ENCODE measurements around the gene STX10.
"Not testable (repeated sequence)": the region's sequence is repeated elsewhere in the genome, so short reads cannot be mapped to it uniquely, and the experiment has no call there.

The STX10 gene, protein sequence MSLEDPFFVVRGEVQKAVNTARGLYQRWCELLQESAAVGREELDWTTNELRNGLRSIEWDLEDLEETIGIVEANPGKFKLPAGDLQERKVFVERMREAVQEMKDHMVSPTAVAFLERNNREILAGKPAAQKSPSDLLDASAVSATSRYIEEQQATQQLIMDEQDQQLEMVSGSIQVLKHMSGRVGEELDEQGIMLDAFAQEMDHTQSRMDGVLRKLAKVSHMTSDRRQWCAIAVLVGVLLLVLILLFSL

DNA sequence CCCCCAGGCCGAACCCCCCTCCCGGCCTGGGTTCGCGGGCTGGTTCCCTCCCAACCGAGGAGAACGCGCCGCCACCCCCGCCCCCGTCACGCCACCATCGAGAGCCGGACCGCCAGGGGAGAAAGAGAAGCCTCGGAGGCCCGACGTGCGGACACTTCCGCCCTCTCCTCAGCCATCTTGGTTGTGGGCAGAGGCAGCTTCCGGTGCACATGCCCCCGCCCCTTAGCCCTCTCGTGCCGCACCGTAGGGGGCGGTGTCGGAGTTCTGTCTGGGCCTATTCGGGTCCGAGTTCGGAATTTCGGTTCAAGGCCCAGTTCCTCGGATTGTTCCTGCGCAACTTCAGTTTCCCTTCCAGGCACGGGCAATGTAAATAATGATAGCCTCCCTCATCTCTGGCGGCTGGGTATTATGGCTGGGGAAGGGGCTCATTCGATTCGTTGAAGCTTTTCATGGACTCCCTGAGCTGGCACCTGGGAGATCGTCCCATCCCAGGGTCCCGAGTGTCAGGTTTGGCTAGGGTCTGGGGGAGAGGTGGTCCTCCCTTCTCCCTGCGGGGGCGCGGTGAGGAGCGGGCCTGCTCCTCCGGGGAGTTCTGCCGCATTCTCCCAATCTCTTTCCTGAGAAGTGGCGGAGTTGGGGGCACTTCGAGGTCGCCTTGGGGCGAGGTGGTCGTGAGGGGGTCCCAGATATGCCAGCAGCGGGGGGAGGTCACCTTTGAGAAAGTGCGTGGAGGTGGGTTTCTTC, at the start of gene STX10, which contains the start of gene IER2:
Gene STX10, minus strand, starts transcription at position 189 of the 744 bp plus-strand sequence. CDS start 202 bp downstream, outside the sequence.
Gene IER2, plus strand, starts transcription at position 225 of the 744 bp plus-strand sequence. CDS start 2,776 bp downstream, outside the sequence.
- FAIRE-seq, result no peak

DNA sequence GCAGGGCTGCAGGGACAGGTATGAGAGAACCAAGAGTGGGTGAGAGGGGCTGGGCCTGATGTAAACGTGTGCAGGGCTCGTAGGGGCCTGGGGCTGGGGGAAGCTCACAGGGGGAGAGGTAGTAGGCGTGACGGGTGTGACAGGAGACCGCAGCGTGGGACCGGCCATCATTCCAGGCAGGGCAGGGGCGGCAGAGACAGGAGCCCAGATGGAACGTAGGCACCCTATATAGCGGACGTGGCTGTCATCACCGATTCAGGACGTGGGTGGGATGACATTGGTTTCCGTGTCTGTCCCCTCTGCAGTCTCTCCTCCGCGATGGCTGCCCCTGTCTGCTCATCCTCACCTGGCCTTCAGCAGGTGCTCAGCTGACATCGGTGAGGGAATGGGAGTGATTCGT, 48.5 kb upstream of the STX10 start:
- FAIRE-seq, result no peak

DNA sequence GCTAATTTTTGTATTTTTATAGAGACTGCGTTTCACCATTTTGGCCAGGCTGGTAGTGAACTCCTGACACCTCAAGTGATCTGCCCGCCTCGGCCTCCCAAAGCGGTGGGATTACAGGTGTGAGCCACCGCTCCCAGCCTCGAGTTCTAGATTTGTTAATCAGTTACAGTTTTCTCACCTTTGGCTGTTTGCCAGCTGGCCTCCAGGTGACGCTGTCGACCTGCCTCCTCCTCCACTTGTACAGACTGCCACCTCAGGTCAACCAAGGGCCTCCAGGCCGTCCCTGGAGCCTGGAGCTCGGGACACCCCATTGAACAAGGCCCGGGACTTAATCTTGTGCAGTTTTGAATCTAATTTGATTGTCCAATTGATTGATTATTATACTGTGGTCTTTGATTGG, 45.5 kb upstream of the STX10 start:
- no peak for FAIRE-seq

DNA sequence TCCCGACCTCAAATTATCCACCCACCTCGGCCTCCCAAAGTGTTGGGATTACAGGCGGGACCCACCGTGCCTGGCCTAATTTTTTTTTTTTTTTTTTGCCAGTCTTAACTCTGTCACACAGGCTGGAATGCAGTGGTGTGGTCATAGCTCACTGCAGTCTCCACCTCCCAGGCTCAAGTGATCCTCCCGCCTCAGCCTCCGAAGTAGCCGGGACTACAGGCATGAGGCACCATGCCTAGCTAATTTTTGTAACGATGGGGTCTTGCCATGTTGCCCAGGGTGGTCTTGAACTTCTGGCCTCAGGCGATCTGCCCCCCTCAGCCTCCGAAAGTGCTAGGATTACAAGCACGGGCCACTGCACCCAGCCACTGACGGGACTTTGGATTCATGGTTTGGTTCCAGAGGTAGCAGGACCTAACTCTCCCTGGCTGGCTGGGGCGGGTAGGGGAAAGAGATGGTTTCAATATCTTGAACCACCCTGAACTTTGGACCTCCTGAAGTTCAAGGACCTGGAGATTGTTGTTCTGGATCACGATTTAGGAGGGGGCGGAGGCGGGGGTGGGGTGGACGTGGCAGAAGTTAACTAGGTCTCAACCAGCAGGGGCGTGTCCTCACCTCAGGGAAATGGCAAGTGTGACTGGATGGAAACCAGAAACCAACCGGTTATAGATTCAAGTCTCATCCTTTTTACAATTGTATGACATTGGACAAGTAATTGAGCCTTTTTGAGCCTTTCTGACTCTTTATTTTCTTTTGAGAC, 40.8 kb upstream of the STX10 start:
- no peak for FAIRE-seq

DNA sequence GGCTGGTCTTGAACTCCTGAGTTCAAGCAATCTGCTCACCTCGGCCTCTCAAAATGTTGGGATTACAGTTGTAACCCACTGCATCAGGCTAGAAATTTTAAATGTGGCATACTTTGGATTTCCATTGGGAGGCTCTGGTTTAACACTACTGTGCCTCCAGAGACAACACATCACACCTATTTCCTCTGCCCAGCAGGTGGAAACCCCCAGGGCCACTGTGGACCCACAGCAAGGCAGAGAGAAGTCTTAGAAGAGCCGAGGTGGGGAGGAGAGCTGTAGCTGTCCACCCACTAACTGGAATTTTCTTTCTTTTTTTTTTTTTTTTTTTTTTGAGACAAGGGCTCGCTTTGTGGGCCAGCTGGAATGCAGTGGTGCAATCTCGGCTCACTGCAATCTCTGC, 39.4 kb upstream of the STX10 start:
- no peak for FAIRE-seq

DNA sequence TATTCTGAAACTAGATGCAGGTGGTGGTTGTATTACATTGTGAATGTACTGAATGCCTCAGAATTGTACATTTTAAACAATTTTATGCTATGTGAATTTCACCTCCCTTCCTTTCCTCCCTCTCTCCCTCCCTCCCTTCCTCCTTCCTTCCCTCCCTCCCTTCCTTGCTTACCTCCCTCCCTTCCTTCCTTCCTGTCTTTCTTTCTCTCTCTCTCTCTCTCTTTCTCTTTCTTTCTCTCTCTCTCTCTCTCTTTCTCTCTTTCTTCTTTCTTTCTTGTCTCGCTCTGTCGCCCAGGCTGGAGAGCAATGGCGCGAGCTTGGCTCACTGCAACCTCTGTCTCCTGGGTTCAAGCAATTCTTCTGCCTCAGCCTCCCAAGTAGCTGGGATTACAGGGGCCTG, 37.2 kb upstream of the STX10 start:
- no peak for FAIRE-seq

DNA sequence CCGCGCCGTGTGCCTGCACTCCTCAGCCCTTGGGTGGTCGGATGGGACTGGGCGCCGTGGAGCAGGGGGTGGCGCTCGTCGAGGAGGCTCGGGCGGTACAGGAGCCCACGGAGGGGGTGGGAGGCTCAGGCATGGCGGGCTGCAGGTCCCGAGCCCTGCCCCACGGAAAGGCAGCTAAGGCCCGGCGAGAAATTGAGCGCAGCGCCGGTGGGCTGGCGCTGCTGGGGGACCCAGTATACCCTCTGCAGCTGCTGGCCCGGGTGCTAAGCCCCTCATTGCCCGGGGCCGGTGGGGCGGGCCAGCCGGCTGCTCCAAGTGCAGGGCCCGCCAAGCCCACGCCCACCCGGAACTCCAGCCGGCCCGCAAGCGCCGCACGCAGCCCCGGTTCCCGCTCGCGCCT, 36.5 kb upstream of the STX10 start:
- FAIRE-seq, result not testable (repeated sequence)

DNA sequence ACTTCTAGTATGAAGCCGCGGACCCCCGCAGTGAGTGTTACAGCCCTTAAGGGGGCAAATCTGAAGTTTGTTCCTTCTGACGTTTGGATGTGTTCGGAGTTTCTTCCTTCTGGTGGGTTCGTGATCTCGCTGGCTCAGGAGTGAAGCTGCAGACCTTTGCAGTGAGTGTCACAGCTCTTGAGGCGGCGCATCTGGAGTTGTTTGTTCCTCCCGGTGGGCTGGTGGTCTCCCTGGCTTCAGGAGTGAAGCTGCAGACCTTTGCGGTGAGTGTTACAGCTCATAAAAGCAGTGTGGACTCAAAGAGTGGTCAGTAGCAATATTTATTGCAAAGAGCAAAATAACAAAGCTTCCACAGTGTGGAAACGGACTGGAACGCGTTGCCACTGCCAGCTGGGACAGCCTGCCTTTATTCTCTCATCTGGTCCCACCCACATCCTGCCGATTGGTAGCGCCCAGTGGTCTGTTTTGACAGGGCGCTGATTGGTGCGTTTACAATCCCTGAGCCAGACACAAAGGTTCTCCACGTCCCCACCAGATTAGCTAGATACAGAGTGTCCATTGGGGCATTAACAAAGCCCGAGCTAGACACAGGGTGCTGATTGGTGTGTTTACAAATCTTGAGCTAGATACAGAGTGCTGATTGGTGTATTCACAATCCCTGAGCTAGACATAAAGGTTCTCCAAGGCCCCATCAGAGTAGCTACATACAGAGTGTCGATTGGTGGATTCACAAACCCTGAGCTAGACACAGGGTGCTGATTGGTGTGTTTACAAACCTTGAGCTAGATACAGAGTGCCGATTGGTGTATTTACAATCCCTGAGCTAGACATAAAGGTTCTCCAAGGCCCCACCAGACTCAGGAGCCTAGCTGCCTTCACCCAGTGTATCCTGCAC, 35.8 kb upstream of the STX10 start:
- not testable (repeated sequence) for FAIRE-seq

DNA sequence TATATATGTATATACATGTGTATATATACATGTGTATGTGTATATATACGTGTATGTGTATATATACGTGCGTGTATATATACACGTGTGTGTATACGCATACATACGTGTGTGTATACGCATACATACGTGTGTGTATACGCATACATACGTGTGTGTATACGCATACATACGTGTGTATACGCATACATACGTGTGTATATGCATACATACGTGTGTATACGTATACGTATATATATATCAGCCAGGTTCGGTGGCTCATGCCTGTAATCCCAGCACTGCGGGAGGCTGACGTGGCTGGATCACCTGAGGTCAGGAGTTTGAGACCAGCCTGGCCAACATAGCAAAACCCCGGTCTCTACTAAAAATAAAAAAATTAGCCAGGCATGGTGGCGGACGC, 34.8 kb upstream of the STX10 start:
- not testable (repeated sequence) for FAIRE-seq

DNA sequence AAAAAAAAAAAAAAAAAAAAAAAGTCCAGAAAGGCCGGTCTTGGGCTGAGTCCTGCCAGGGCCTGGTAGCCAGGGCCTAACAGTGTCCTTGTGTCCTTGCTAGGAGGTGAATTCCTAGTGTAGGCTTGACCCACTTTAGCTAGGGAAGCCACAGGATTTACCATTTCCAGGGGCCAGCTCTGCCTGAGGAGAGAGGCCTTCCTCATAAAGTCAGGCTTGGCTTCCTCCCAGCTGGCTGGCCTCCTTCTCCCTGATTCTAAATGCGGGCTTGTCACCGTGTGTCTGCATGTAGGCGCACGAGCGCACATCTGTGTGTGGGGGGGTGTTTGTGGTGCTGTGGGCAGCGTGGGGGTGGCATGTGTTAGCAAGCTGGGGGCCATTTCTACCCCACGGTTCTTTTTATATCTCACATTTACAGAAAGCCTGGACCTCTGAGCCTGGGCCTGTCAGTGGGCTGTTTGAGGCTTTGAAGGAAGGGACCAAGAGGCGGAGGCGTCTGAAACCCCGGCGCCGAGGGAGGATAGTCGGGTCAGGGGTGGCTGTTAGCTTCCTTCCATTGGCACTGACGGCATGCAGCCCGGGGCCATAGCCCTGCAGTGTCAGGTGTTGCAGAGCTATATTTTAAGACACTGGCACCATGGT, 31.7 kb upstream of the STX10 start:
- no peak for FAIRE-seq

DNA sequence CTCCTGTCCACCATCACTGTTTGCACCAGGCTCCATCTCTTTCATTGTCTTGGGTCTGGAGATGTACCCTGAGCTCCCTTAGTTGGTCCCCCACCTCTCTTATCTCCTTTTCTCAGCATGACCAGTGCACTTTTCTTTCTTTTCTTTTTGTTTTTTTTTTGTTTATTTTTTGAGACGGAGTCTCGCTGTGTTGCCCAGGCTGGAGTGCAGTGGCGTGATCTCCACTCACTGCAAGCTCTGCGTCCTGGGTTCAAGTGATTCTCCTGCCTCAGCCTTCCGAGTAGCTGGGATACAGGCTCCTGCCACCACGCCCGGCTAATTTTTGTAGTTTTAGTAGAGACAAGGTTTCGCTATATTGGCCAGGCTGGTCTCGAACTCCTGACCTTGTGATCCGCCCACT, 28.1 kb upstream of the STX10 start:
- FAIRE-seq, result not testable (repeated sequence)

DNA sequence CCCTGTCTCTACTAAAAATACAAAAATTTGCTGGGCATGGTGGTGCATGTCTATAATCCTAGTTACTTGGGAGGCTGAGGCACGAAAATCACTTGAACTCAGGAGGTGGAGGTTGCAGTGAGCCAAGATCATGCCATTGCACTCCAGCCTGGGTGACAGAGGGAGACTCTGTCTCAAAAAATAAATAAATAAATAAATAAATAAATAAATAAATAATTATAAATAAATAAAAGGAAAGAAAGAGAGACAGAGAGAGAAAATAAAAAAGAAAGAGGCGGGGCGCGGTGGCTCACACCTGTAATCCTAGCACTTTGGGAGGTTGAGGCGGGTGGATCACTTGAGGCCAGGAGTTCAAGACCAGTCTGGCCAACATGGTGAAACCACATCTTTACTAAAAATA, 27.4 kb upstream of the STX10 start:
- FAIRE-seq, result not testable (repeated sequence)

DNA sequence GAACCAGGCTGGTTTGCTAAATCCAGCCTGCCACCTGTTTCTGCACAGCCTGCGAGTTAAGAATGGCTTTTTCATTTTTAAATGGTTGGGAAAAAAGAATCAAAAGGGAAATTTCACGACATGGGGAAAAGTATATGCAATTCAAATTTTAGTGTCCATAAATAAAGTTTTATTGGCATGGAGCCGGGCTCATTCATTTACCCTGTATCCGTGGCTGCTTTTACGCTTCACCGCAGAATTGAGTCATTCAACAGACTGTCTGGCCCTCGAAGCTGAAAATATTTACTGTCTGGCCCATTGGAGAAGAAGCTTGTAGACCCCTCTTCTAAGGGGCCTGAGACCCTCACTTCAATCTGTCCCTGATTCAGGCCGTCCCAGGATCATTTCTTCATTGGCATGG, 26.2 kb upstream of the STX10 start:
- no peak for FAIRE-seq

DNA sequence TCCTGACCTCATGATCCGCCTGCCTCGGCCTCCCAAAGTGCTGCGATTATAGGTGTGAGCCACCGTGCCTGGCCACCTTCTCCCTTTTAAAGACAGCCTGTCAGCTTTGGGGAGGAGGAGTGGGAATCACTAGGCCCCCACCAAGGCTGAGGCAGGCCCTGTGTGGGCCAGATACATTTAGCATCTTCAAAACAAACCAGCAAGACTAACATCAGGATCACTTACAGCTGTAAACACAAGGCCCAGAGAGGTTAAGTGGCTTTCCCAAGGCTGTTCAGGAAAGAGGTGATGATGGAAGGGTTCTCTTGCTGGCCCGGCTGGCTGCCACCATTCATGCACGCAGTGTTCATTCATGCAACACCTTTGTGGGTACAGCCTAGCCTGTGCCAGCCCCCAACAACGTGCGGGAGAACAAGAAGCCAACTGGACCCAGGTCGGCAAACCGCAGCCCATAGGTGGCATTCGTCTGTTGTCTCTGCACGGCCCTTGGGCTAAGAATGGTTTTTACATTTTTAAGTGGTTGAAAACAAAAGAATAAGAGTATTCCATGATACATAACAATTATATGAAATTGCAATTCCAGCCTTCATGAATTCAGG, 23.1 kb upstream of the STX10 start:
- FAIRE-seq, result no peak

DNA sequence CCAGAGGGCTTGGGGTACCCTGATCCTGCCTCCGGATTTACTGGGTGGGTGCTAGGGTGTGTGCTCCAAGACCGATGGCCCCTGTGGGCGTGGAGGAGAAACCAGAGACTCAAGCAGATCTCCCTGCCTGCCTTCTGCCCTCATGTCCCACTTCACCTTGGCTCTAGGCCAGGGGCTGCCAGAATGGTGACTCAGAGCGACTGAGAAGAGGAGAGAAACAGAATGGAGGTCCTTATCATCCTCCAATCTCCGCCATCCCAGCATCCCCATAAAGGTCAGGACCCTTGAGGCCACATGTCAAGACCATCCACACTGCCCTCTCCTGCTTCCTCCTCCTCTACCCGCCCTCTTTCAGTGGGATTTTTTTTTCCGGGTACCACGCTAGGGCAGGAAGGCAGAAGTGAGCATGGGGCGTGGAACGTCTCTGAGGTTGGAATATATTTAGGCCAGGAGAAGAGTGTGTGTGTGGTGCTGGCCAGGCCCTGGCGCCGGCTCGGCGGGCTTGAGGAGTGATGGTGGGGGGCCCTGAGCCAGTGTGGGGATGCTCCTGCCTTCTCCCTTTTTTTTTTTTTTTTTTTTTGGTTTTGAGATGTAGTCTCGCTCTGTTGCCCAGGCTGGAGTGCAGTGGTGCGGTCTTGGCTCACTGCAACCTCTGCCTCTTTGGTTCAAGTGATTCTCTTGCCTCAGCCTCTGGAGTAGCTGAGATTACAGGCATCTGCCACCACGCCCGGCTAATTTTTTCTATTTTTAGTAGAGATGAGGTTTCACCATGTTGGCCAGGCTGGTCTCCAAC, 22.4 kb upstream of the STX10 start:
- FAIRE-seq, result no peak

DNA sequence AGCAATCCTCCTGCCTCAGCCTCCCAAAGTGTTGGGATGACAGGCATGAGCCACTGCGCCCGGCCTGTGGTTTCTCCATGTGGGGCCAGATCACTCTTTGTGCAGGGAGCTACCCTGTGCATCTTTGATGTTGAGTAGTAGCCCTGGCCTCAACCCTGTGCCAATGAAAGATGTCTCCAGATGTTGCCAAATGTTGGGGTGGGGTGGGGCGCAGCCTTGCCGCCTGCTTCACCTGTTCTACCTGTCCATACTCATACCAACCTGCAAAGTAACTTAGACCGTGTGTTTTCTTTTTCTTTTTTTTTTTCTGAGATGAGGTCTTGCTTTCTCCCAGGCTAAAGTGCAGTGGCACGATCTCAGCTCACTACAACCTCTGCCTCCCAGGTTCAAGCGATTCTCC, 21.0 kb upstream of the STX10 start:
- no peak for FAIRE-seq

DNA sequence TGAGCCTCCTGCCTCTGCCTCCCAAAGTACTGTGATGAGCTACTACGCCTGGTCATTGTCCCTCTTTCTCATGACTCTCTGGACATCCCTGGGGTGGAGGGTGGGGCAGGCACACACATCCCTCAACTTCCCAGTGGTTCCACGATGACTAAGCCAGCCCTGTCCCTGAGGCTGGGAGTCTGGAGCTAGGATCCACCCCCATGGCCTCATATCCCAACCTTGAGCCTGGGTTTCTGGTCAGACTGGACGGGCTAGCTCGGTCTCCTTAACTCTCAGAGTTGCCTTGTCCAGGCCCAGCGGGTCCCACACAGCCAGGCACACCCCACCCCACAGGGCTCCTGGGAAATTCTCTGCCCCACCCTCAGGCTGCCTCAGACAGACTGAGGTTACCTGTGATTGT, 19.6 kb upstream of the STX10 start:
- FAIRE-seq, result no peak

DNA sequence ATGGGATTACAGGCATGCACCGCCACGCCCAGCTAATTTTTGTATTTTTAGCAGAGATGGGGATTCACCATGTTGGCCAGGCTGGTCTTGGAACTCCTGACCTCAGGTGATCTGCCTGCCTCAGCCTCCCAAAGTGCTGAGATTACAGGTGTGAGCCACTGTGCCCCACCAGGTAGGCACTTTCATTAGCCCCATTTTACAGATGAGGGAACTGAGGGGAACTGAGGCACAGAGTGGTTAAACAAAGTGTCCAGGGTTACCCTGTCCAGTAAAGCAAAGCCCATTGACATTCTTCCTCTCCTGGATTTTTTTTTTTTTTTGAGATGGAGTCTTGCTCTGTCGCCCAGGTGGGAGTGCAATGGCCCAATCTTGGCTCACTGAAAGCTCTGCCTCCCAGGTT, 16.0 kb upstream of the STX10 start:
- FAIRE-seq, result not testable (repeated sequence)

DNA sequence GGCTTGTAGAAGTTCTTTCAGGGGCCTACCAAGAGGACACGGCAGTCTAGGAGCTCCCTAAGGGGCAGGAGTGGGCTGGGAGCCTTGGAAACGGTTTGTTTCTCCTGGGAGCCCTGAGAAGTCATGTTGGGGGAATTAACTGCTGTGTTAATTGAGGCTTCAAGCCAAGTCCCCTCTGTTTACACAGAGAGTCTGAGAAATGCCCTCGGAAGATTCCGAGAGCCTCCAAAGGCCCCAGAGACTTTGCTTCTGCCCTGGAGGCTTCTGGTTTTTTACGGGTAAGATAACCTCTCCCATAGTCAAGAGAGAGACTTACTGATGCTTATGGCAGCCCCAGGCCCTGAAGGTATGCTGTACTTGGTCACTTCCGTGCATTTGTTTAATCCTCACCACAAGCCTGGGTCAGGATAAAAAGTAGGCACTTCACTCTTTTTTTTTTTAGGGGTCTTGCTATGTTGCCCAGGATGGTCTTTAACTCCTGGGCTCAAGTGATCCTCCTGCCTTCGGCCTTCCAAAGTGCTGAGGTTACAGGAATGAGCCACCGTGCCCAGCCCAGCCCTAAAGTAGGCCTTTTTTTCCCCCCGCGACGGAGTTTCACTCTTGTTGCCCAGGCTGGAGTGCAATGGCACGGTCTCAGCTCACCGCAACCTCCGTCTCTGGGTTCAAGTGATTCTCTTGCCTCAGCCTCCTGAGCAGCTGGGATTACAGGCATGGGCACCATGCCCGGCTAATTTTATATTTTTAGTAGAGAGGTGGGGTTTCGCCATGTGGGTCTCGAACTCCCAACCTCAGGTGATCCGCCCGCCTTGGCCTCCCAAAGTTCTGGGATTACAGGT, 15.2 kb upstream of the STX10 start:
- no peak for FAIRE-seq
